KBM-7 (cell line): ENCODE results near the gene NPHP4.
"Not testable (repeated sequence)": the region's sequence is repeated elsewhere in the genome, so short reads cannot be mapped to it uniquely, and the experiment has no call there.

Experiments
- DNase-seq: peaks from one replicate; pipeline ENCODE4 v3.0.0-alpha.2; 2015
- in situ Hi-C: fragments of 300-500 bp; cut with MboI; formaldehyde crosslinking; loops from 2 replicates; pipeline ENCODE4 v1.14.3; 2020; ENCODE audit warnings: low sequenced_read_pairs, low pct_unique_long_range_greater_than_20kb, mixed read lengths

Gene NPHP4

GRCh38 chr1:5857508-5858090 lies 134.6 kb downstream of the NPHP4 start:
- DNase-seq: no peak
- in situ Hi-C loops: no loop called here

GRCh38 chr1:5857011-5857410 lies 135.2 kb downstream of the NPHP4 start:
- in situ Hi-C loops: no loop called here
- no peak for DNase-seq

GRCh38 chr1:5856246-5856815 lies 135.9 kb downstream of the NPHP4 start:
- in situ Hi-C loops: no loop called here
- DNase-seq: no peak

- in situ Hi-C loops: no loop called here
- no peak for DNase-seq
Measured at GRCh38 chr1:5855196-5855897, 136.9 kb downstream of the NPHP4 start.

GRCh38 chr1:5854754-5855153 lies 137.5 kb downstream of the NPHP4 start:
- in situ Hi-C loops: no loop called here
- DNase-seq: no peak

- in situ Hi-C loops, DNase-seq: not testable (repeated sequence)
Measured at GRCh38 chr1:5853858-5854257, 138.4 kb downstream of the NPHP4 start.

GRCh38 chr1:5850503-5850902 lies 141.7 kb downstream of the NPHP4 start:
- DNase-seq: no peak
- in situ Hi-C loops: no loop called here

- in situ Hi-C loops: no loop called here
- DNase-seq: no peak
Measured at GRCh38 chr1:5849550-5849949, 142.7 kb downstream of the NPHP4 start.

GRCh38 chr1:5847013-5847659 lies 145.1 kb downstream of the NPHP4 start:
- in situ Hi-C loops: no loop called here
- DNase-seq: peak; percentile 29

GRCh38 chr1:5845376-5845775 lies 146.8 kb downstream of the NPHP4 start:
- in situ Hi-C loops: no loop called here
- no peak for DNase-seq

- DNase-seq: no peak
- in situ Hi-C loops: no loop called here
Measured at GRCh38 chr1:5844442-5844841, 147.8 kb downstream of the NPHP4 start.

- in situ Hi-C loops: no loop called here
- DNase-seq: no peak
Measured at GRCh38 chr1:5843521-5844096, 148.6 kb downstream of the NPHP4 start.

GRCh38 chr1:5842679-5843078 lies 149.5 kb downstream of the NPHP4 start:
- no peak for DNase-seq

GRCh38 chr1:5840551-5841001 lies 151.6 kb downstream of the NPHP4 start:
- DNase-seq: no peak
- in situ Hi-C loops: no loop called here

More at GRCh38 chr1:5842679-5843078, 149.5 kb downstream of the NPHP4 start:
- in situ Hi-C loops: no loop called here

- in situ Hi-C loops: no loop called here
- no peak for DNase-seq
Measured at GRCh38 chr1:5839881-5840550, 152.2 kb downstream of the NPHP4 start.

- DNase-seq: no peak
- in situ Hi-C loops: no loop called here
Measured at GRCh38 chr1:5839161-5839880, 152.9 kb downstream of the NPHP4 start.

GRCh38 chr1:5837976-5838653 lies 154.1 kb downstream of the NPHP4 start:
- no peak for DNase-seq
- in situ Hi-C loops: no loop called here

- peak; percentile 5 for DNase-seq
- in situ Hi-C loops: no loop called here
Measured at GRCh38 chr1:5836776-5837440, 155.3 kb downstream of the NPHP4 start.
